HPDE6-E6E7 (cell line): Measurements from ENCODE around the gene TBCK.
"Not testable (repeated sequence)": the region's sequence is repeated elsewhere in the genome, so short reads cannot be mapped to it uniquely, and the experiment has no call there.

Source experiments
- DNase-seq: peaks from one replicate; pipeline ENCODE4 v3.0.0; 2011; ENCODE audit warnings: missing footprints; ENCODE audit errors: extremely low spot score

Gene TBCK

GRCh38 chr4:106321814-106322213, 5.8 kb upstream of the TBCK start:
- not testable (repeated sequence) for DNase-seq

DNA sequence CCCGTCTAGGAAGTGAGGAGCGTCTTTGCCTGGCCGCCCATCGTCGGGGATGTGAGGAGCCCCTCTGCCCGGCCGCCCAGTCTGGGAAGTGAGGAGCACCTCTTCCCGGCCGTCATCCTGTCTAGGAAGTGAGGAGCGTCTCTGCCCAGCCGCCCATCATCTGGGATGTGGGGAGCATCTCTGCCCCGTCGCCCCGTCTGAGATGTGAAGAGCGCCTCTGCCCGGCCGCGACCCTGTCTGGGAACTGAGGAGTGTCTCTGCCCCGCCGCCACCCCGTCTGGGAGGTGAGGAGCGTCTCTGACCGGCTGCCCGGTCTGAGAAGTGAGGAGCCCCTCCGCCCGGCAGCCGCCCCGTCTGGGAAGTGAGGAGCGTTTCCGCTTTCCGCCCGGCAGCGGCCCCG, 5.2 kb upstream of the TBCK start:
- DNase-seq: not testable (repeated sequence)

- no peak for DNase-seq
Observed at GRCh38 chr4:106320235-106320634, 4.2 kb upstream of the TBCK start.

DNA sequence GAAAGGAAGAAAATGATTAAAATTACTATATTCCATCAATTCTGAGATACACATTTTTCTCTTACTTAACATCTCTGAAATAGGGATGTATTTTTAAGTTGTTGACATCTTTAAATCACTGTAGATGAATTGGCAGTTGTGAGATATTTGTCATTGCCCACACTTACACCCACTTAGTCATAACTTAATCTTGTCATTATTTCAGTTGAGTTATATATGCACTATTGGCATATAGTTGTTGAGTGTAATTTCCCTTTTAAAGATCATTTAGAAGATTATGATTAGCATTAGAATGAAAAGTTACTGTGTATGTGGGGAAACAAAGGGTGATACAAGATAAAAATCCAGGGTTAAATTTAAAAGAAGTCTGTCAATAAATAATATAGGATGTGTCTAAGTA, 2.5 kb upstream of the TBCK start:
- no peak for DNase-seq

- DNase-seq: no peak
Observed at GRCh38 chr4:106317815-106318214, 1.8 kb upstream of the TBCK start.

DNA sequence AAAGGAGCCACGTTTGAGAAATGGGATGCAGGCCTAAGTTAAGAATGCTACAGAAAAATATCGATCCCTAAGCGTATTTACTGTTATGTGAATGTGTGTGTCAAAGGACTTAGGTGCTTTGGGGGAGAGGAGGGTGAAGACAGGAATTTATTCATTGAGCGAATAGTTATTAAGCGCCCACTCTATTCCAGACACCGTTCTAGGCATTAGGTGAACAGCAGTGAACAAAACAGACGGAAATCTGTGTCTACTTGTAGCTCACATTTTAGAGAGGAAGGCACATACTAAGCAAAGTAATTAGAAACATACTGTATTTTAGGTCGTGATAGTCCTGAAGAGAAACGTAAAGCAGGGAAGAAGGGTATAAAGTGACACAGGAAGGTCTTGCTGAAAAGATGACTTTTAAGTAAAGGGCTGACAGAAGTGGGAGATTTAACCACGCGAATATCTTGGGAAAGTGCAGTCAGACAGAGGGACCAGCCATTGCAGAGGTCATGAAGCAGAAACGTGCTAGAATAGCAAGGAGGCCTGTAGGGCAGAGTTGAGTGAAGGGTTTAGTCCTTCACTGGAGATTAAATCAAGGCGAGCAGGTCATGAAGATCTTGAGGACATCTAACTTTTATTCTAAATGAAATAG, 882 bp upstream of the TBCK start:
- no peak for DNase-seq

DNA sequence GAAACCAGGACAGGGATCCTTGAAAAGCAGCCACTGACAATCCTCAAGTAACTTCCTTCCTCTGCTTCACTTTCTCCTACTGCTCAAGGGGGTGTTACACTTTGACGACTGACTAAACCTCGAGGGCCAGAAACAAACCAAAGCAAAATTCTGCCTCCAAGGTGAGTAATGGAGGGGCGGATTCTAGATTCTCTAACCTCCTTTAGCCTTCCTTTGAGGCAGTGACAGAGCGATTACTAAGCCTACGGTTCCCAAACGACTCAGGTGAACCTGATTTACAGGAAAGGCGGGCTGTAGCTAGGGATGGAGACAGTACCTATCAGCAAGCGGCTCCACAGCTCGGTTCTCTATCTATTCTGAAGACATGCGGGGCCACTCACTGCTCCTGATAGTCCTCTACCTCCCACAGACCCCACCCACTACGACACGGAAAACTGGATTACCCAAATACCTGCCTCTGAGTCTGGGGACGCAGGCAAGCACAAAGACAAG, 487 bp downstream of the TBCK start:
- DNase-seq: peak; percentile 60

DNA sequence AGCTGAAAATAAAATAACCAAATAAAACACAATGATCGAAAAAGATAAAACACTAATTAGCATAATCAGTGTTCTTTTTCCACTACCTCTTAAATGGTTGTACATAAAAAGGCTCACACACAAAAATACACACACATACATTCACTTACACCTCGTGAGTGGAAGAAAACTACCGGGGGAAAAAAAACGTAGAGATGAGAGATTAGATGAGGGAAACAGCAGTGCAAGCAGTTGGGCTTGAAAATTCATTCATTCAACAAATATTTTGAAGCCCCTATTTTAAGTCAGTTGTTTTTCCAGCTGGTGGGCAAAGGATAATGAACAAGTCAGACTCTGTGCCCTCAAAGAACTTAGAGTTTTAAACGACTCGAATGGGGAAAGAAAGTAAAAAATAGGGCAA, 1.0 kb downstream of the TBCK start:
- DNase-seq: no peak

DNA sequence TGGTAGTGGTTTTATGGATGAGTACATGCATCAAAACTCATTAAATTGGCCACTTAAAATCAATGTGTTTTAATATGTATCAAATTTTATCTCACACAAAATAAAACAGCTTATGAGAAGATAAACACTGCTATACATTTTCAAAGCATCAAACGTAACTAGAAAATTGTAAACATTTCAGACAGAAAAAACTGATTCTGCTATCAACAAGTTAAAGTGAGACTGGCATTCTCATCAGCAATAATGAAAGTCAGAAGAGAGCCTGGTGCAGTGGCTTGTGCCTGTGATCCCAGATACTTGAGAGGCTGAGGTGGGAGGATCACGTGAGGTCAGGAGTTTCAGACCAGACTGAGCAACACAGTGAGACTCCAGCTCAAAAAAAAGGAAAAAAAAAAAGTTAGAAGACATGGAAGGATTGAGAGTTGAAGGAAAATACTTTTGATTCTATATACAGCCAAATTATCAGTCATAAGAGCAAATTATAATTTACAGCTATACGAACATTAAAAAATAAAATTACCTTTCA, 2.9 kb downstream of the TBCK start:
- no peak for DNase-seq

- no peak for DNase-seq
Observed at GRCh38 chr4:106312377-106312776, 3.6 kb downstream of the TBCK start.

DNA sequence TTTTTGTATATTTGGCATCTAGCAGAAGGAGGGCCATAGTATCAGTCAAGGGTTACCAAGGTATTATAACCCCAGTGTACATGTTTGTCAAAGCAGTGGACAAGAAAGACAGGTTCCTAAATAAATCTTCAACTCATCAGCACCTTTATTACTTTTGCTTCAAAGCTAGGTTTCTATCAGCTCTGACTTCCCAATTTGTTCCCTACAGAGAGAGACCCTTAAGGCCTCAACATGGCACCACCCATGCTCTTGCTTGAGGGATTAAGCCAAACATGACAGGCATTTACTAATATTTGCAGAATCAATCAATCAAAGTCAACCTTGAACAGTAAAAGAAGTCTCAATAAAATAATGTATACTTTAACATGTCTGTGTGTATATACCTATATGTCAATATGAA, 9.4 kb downstream of the TBCK start:
- no peak for DNase-seq

DNA sequence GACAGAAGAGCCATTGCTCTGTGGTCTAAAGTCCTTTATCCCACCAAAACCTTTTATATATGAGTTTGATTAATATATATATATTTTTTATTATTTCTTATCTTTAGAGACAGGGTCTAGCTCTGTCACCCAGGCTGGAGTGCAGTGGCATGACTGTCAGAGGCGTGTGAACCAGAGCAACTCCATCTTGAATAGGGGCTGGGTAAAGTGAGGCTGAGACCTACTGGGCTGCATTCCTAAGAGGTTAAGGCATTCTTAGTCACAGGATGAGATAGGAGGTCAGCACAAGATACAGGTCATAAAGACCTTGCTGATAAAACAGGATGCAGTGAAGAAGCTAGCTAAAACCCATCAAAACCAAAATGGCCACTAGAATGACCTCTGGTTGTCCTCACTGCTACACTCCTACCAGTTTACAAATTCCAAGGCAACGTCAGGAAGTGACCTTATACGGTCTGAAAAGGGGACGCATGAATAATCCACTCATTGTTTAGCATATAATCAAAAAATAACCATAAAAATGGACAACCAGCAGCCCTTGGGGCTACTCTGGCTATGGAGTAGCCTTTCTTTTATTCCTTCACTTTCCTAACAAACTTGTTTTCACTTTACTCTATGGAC, 10.5 kb downstream of the TBCK start:
- no peak for DNase-seq

- no peak for DNase-seq
Observed at GRCh38 chr4:106304632-106305031, 11.4 kb downstream of the TBCK start.

DNA sequence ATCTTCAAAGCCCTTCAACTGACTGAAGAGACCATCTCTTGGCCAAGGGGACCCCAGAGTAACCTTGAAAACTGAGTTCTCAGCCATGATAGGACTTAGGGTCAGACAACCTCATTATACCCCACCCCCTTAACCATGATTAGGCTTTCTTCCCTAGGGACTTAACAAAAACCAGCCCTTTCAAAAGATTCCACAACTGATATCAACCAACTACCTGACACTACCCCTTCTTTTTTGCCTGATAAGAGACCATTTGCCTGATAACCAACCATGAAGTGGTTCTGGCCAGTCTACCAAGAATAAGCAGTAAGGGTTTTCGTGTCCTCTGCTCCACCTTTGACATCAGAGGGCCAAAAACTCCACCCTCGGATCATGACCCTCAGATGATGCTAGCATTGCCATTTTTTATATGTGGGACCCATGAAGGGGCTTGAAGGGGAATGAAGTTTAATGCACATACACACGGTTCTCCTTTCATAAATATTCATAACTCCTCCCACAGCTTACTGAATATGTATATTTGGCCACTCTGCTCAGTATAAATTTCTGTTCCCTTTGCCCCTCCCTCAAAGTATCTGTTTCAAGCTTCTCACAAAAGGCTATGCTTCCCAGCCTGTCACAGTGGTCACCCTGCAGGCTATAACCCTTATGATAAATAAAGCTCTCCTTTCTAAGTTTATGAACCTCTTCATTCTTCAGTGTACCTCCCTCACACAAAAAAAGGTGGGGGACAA, 12.3 kb downstream of the TBCK start:
- no peak for DNase-seq

GRCh38 chr4:106302062-106302438, 14.0 kb downstream of the TBCK start:
- no peak for DNase-seq

DNA sequence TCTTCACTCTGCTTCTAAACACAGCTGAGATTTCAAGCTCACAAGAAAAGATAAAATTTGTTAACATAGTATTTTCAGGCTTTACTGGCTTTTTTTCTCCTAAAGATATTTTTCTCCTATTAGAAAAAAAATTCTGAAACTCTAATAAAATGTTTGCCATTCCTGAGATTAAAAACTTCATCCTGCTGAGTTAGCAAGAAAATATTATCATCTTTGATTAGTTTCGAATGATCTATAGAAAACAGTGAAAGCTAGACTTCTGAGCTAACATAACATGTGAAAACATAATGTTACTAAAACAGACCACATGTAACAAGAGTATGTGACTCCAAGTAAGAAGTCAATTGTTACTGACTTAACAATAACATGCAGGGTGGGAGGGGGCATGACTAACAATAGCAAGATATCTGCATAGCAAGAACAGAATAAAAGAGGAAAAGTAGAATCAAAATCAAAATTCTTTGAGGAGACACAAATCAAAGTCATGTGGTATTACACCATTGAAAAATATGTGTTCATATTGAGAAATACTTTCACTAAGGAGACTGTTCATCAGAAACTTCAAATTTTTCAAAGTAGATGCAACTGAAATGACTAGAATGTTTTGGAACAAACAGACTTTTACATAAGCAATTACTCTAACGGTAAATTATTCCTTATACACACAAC, 14.5 kb downstream of the TBCK start:
- DNase-seq: no peak

DNA sequence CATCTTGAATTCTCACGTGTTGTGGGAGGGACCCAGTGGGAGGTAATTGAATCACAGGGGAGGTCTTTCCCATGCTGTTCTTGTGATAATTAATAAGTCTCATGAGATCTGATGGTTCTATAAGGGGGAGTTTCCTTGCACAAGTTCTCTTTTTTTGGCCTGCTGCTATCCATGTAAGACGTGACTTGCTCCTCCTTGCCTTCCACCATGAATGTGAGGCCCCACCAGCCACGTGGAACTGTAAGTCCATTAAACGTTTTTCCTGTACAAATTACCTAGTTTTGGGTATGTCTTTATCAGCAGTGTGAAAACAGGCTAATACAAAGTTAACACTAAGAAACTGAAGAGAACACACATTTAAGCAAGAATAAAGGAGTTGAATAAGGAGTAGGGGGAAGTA, 16.0 kb downstream of the TBCK start:
- DNase-seq: no peak

- DNase-seq: no peak
Observed at GRCh38 chr4:106297245-106298035, 18.6 kb downstream of the TBCK start.

DNA sequence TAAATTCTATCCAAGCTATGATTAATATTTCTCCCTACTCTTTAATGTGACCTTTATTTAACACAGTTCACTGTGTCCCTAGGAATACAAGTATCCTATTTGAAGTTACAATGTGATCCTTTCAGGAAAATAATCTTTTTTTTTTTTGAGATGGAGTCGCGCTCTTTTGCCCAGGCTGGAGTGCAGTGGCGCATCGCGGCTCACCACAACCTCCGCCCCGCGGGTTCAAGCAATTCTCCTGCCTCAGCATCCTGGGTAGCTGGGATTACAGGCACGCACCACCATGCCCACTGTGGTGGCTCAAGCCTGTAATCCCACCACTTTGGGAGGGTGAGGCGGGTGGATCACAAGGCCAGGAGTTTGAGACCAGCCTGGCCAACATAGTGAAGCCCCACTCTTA, 21.9 kb downstream of the TBCK start:
- no peak for DNase-seq

- no peak for DNase-seq
Observed at GRCh38 chr4:106291678-106292077, 24.3 kb downstream of the TBCK start.

- DNase-seq: no peak
Observed at GRCh38 chr4:106289737-106290136, 26.3 kb downstream of the TBCK start.
